NCI-H69 (cell line): Measurements from ENCODE around the gene UBQLN1.

ENCODE experiments used
- DNase-seq: peaks from one replicate; lab custom pipeline; 2025; lab: John Stamatoyannopoulos, UW

UBQLN1 gene

DNA sequence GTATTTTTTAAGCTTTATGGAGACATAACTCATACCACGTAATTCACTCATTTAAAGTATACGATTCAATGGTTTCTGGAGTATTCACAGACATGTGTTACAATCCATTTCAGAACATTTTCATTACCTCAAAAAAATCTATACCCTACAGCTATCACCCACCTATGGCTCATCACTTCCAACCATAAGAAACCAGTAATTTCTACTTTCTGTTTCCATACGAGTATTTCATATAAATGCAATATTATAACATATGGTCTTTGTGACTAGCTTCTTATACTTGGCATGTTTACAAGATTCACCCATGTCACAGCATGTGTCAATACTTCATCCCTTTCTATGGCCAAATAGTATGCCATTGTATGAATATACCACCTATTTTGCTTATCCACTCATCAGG, 18.8 kb downstream of the UBQLN1 start:
- peak; percentile 9 for DNase-seq

DNA sequence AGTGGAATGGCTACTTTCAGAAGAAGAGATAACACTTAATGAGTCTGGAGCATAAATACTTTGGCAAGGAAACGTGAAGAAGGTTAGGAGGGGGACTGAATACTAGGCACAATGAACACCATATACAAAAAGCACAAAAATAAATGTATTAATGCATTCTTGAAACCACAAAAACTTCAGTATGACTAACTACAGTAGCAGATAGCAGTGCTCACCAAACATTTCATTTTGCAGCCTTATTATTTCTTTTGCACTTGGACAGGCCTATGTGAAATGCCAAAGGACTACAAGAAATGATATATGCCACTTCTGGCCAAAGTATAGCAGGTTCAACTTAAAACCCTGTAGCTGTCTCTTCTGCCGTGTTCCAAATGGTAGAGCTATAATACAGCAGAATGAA, 26.3 kb downstream of the UBQLN1 start:
- no peak for DNase-seq

DNA sequence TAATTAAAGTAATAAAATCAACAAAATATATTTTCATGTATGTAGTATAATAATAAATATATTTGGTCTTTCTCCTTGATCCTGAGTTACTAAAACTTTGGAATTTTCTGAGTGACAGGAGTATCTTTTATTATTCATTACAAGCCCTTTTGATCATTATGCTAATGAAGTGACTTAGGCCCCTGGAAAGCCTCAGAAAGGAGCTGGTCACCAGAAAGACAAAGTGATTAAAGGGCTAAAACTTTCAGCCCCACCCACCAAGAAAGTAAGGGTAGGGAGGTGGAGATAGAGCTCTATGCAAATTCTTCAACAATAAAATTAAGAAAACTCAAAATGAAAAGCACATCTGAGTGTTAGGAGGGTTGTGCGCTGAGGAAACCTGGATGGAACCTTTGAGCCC, 27.5 kb downstream of the UBQLN1 start:
- no peak for DNase-seq

DNA sequence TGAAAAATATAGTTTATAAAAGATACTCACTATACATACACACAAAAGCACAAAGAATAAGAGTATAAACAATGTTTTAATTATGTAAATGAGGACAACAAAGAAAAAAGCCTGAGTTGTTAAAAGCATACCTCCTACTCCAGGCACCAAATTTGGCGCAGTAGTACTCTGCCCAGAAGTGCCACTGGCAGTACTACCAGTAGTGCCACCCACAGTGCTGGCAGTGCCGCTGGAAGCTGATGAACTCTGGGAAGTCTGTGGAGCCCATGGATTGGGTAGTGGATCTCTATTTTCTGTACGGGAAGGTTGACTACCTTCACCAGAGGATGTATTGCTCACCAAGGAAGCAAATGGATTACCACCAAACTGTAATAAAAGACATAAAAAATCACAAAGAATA, 30.2 kb downstream of the UBQLN1 start:
- DNase-seq = no peak

DNA sequence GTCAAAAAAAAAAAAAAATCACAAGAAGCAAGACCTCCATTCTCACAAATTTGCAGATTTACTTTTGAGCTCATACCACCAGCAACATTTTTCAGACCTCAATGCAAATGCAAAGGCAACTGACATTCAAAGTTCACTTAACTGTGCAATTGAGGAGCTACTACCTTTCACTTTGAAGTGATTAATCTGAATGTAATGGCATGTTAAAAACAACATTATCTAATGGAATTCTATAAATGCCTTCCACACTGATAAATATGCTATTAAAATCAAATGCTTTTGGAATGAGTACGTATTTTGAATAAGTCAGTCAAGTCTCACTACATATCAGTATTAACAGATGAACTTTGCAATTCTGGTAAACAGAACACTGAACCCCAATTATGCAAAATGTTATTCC, 32.3 kb downstream of the UBQLN1 start:
- DNase-seq = no peak

DNA sequence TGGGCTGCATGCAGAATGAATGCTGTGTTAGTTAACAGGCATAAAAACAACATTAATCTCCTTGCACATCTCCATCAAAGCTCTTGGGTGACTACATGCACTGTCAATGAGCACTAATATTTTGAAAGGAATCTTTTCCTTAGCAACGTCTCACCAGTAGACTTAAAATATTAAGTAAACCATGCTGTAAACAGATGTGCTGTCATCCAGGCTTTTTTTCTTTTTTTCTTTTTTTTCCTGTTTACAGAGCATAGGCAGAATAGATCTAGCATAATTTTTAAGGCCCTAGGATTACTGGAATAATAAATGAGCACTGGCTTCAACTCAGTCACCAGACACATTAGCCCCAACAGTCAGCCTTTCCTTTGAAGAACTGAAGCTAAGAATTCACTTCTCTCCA, 36.3 kb downstream of the UBQLN1 start:
- DNase-seq = no peak

DNA sequence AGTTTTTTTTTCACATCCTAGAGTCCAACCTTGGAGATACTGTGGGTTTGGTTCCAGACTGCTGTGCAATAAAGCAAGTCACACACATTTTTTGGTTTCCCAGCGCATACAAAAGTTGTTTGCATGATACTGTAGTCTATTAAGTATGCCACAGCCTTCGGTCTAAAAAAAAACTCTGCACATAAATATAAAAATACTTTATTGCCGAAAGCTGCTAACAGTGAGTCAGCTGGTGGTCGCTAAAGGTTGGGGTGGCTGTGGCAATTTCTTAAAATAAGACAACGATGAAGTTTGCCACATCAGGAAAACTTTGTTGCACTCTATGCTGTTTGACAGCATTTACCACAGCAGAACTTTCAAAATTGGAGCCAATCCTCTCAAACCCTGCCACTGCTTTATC, 37.4 kb downstream of the UBQLN1 start:
- no peak for DNase-seq

DNA sequence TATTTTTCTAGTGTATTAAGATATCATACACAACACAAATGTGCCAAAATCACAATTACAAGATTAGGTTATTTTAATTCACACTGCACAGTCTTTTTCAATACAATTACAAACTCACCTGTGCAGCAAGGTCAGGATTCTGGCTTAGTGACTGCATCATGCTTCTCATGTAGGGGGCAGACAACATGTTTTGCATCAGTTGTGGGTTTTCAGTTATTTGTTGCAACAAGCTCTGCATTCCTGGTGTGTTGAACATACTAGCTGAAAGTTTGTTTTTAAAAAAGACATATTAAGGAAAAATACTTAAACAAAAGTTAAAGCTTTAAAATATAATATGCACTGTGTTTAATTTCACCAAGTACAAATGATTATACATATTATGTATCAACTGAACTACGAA, 38.7 kb downstream of the UBQLN1 start:
- no peak for DNase-seq

DNA sequence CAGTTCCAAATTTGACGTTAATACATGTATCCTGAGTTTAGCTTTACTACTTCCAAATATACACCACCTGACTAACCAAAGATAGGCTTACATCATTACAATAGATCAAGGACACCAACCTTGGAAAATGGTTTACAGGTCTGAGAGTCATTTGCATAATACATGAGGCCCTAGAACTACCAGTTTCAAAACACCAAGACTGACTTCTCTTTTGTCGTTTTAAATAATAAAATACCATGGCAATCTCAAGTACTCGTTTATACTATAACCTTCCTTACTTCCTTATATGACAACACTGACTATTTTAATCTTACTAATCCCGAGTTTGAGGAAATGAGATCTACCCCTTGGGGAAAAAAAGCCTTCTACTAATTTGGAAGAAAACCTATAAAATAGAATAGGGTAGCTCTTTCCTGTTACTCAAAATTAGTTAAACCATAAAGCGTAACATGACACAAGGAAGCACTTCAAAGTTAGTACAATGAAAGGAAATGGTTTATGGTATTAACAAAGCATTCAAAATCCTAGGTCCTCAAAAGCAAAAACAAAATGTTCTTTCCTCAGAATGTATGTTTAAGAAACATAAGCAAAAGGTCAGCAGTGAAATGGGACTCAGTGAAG, 42.1 kb downstream of the UBQLN1 start:
- no peak for DNase-seq

DNA sequence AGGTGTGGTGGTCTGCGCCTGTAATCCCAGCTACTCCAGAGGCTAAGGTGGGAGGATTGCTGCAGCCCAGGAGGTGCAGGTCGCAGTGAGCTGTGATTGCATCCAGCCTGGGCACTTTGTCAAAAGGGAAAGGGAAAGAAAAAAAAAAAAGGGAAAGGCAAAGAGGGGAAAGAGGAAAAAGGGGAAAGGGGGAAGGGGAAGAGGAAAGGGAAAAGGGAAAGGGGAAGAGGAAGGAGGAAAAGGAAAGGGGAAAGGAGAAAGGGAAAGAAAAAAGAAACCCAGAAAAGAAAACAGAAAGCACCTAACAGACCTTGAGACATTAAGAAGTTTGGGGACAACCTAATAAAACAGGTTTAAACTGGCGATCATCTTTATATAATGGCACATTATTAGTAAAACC, 44.8 kb downstream of the UBQLN1 start:
- no peak for DNase-seq

DNA sequence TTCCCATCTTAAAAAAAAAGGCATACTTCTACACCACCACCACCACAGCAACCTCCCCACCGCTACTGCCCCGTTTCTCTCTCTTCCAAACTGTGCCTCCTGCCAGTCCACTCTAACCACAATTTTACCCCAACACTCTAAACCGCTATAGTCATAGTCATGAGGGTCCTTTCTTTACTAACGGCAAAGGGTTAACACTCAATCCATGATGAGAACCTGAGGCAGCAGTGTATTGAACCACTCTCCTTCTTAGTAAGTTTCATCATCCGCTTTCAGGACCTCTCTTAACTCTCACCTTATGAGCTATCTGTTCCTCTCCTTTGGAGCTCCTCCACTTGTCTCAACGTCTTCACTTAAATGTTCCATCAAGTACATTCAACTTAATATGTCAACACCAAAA, 50.8 kb downstream of the UBQLN1 start:
- DNase-seq = no peak

DNA sequence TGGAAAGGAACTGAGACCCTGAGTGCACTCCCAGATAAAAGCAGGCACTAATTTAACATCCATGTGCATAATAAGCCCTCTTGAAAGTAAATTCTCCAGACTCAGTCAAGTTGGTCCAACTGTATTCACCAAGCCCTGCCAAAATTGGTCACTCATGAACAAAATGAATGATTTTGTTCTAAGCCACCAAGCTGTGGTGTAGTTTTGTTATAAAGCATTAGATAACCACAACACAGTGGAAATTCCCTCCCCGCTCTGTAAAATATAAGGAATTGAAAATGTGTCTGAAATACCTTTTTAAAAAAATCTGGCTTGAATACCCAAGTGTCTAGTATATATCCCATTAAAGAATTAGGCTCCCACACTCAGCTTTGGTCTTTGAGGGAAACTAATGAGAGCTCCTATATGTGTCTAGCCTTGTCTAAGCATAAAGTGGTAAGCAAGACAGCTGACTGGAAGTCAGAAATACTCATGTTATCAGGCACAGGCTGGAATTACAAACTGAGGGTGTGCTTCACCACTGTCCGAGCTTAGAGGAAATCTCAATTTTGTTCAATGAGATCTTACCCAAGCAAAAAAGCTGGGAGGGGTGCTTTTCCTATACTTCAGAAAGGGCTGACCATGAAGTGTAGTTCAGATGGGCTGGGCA, 51.6 kb downstream of the UBQLN1 start:
- no peak for DNase-seq

DNA sequence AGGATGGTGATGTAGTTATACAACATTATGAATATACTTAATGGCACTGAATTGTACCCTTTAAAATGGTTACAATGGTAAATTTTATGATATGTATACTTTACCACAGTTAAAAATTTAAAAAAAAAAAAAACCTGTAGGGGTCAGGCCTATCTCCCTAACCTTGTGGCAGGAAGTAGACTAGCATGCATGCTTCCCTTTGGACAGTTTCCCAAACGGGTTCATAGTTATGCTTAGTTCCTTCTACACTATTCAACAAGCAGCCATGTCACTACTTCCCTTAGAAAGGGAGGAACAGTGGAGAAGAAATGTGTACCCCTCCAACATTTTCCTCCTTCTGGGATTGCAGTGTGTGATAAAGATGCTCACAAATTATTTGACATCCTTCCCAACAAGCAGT, 52.3 kb downstream of the UBQLN1 start:
- DNase-seq = no peak

DNA sequence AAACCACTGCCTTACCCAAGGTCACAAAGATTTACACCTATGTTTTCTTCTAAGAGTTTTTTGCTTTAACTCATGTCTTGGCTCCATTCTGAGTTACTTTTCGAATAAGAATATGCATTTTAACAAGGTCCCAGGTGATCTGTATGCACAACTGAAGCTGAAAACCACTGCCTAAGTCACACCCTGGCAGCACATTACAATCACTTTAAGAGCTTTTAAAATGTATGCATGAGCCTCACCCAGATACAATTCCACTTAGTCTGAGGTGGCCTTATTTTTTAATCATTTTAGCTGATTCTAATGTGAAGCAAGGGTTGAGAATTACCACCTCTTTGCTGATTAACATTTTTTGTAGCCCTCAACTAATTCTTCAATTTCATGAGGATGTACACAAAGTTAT, 55.3 kb downstream of the UBQLN1 start:
- no peak for DNase-seq

DNA sequence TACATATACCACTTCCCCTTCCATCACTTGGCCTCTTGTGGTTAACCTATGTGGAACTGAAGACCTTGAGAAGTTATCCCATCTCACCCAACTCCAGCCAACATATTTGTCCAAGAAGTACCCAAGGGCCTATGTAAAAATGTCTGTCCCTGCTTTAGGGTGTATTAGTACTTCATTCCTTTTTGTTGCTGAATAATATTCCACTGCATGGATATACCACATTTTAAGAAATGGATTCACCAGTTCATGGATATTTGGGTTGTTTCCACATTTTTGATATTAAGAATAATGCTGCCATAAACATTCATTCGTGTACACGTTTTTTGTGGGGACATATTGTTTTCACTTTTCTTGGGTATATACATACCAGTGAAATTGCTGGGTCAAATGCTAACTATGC, 56.2 kb downstream of the UBQLN1 start:
- DNase-seq = no peak

DNA sequence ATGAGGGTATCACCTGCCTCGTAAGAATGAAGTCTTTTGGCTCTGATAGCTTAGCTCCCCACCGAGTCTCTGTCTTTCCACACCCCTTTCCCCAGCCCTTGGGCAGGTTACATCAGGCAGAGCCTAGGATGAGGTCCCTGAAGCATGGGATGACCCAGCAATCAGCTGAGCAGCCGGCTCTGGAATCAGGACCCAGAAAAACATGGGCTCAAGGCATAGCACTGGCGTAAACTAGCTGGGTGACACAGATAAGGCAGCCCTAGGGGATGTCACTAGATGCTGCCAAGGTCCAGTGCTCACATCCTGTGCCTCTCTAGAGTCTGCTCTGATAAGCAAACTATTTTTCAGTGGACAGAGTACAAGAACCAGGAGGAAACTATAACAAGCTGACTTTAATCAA, 58.2 kb downstream of the UBQLN1 start:
- peak; percentile 40 for DNase-seq

DNA sequence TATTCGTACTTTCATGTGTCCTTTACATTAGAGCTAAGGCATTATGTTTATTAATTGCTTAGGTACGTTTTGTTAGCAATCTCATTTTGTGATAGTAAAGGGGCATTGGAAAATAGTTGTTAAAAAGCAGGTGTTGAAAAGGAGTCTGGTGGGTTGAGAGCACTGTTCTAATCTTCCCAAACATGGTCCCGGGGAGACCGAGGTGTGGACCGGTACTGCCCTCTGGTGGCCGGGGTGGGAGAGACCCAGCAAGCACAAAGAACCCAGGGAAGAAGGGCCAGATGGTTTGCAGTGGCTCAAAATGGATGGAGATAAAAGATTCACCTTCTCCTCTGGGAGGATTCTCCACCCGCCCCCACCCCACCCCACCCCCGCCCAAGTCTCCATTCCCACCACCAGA, 58.7 kb downstream of the UBQLN1 start:
- DNase-seq = peak; percentile 77

DNA sequence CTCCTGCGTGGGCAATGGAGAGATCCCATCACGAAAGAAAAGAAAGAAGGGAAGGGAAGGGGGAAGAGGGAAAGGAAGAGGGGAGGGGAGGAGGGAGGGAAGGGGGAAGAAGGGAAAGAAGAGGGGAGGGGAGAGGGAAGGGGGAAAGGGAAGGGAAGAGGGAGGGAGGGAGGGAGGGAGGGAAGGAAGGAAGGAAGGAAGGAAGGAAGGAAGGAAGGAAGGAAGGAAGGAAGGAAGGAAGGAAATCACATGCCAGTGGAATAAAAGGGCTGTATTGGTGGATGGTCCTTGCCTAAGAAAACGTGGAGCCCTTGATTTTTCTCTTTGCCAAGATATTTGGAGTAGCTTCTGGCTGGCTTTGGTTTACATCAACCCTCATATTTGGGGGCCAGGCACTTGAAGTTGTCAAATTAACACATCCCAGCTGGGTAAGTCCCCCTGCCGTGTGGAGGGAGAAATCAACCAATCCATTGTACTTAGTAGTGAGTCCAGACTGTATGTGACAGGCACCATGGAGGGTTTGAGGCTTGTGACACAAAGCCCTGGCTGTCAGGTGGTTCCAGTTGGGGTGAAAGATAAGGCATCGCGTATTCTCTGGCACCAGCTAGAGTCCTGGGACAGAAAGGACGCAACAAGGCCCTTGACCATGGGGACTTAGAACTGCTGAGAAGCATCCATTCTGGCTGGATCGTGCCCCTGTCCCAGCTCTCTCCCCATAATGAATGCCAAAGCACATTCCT, 61.1 kb downstream of the UBQLN1 start:
- no peak for DNase-seq

DNA sequence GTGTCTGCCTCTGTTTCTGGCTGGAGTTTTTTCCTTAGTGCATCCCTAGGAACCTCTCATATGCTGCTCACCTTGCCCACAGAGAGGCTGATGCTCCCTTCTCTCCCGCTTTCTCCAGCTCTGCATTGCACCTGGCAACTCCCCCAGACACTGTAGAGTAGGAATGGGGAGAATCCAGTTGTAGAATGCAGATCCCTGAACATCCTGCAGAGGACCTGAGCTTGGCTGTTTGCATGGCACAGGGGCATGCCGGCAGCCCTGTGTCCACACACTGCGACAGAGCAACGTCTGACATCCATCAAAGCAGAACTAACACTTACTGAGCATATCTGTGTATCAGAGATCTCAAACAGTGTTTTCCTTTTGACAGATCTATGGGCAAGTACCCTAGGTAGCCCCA, 65.0 kb downstream of the UBQLN1 start:
- peak; percentile 10 for DNase-seq

DNA sequence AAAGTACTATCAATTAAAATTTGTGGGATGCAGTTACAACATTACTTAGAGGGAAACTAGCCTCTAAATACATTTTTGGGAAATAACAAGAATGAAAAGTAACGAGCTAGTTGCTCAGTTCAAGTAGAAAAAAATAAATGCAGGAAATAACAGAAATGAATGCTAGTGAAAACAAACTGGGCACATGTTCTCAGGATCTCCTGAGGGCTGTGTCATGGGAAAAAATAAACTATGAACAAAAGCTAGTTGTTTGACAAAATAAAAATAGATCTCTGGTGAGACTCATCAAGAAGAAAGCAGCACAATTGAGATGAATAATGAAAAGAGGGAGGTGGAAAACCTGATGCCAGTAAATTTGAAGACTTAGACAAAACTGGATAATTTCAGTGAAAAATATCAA, 68.5 kb downstream of the UBQLN1 start:
- DNase-seq = no peak

DNA sequence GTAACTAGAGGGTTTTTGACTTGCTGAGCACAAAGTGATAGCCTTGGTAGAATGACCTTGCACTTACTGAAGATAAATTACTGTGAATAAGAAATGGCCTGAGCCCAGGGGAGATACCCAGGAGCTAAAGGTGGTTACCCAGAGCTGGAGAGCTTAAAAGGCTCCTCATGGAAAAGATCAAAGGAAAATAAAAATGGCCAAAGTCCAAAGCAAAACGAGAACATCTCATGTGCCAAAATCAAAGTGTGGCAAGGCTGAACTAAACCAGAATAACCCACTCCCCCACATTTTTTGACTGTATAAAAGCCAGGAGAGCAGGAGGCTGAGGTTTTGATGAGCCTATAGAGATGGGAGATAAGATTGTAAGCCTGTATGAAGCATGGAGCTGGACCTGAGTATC, 70.4 kb downstream of the UBQLN1 start:
- DNase-seq = peak; percentile 74

DNA sequence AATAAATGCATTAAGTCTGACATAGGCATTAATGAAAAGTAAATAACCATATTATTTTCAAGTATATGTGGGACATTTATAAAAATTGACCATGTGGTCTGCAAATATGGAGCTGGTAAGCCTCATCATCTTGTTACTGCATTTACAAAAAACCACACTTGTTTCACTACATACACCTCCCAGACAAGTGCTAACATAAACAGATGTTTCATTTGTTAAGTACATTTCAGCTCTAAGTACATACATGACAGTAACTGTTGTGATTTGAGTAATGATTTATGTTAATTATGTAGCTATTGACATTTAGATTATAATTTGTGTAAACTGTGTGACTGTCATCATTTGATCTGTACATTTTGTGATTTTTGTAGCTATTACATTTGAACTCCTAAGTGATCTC, 70.9 kb downstream of the UBQLN1 start:
- DNase-seq = peak; percentile 86

DNA sequence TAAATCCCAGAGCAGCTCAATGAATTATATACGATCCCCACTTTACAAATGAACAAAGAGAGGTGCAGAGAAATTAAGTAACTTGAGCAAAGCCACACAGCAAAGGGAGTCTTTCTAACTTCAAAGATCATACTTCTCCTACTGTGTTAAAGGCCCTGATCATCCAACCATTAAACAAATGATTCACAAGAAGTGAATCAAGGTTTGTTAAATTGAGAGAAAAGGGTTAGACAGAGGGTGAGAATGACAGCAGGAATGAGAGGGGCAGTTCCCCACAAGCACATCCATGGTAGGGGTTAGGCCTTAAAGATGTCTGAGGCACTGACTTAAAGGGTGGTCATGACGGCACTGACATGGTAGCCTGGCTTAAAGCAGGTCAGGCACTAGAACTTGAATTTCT, 74.1 kb downstream of the UBQLN1 start:
- no peak for DNase-seq

DNA sequence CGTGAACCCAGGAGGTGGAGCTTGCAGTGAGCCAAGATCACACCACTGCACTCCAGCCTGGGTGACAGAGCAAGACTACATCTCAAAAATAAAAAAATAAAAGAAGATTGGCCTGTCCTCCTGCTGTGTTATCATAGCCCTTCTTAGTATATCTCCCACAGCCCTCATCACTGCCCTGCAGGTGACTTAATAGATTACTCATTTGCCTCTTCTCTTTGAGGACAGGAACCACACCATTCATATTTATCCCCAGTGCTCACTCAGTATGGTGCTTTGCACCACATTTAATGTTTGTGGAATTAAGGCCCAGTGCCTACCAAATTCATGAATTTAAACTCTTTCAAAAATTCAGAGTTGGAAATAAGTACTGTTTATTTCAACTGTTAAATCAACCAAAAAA, 74.5 kb downstream of the UBQLN1 start:
- DNase-seq = peak; percentile 7
